K562 (cell line): ENCODE results near the gene LIPM. TPM values are rescaled to one million over a fixed set of nuclear protein-coding genes. Genes with fewer than 3 reads are reported as not detected.

ENCODE experiments used
- ATAC-seq: fragments of 200-7000 bp; cut with Tn5 transposase; 3 replicates; pipeline ENCODE4 v1.9.1; 2020; ENCODE audit warnings: moderate library complexity
- BruUV-seq: library from RNA; stranded (reverse); fragments of 400-500 nt; replicated peaks from 2 replicates; lab custom pipeline; 2021; lab: Mats Ljungman, UMichigan
- CTCF ChIA-PET: fragments of 300-600 bp; formaldehyde crosslinking; extraction: SDS; loops from one replicate; lab custom pipeline; 2021; ENCODE audit warnings: low intra/inter-chr PET ratio; lab: Yijun Ruan, JAX
- POLR2A ChIA-PET: fragments of 300-600, 350-650 bp; sonication (Branson Sonifier 250); formaldehyde crosslinking; extraction: SDS; loops from one replicate; lab custom pipeline; 2021; ENCODE audit warnings: antibody characterized with exemption, inconsistent platforms; lab: Yijun Ruan, JAX
- DNase-seq, 4 experiments: peaks; one replicate each; pipeline versions ENCODE4 v3.0.0 to v3.0.0-alpha.2; 2011 to 2018; ENCODE audit warnings: low spot score in 3 of 4, mixed read lengths in 3 of 4; ENCODE audit errors: extremely low read depth in 1 of 4
- FAIRE-seq: peaks from 2 replicates; lab custom pipeline; 2011; peaks lifted over from hg19 to GRCh38; lab: Jason Lieb, UNC
- H2AFZ ChIP-seq: 2 replicates; pipeline ENCODE4 v1.6.0; 2011; ENCODE audit warnings: low read depth, low read length, control low read depth, inconsistent platforms
- H3K27ac ChIP-seq: fragments of 200-600 bp; 3 replicates; pipeline ENCODE4 v1.8.0; 2011; ENCODE audit warnings: low read depth, mild to moderate bottlenecking, control low read depth, inconsistent platforms, low read length, moderate library complexity, mixed read lengths; ENCODE audit errors: extremely low read depth
- H3K27me3 ChIP-seq, 2 experiments: fragments of 300-600 bp in 1 of 2; 2 replicates in 1 of 2; 3 replicates in 1 of 2; pipeline versions ENCODE4 v1.6.0 to v1.8.0; 2011; ENCODE audit warnings: inconsistent platforms in 2 of 2, low read length in 2 of 2, mild to moderate bottlenecking in 1 of 2, mixed read lengths in 1 of 2, moderate library complexity in 1 of 2; ENCODE audit not compliant: control insufficient read depth in 2 of 2, insufficient read depth in 2 of 2
- H3K36me3 ChIP-seq: fragments of 300-600 bp; 3 replicates; pipeline ENCODE4 v1.8.0; 2011; ENCODE audit warnings: mild to moderate bottlenecking, low read length, inconsistent platforms; ENCODE audit not compliant: control insufficient read depth, insufficient read depth
- H3K4me1 ChIP-seq, 2 experiments: fragments of 200-600 bp in 1 of 2; replicated peaks in 1 of 2; 2 replicates in 1 of 2; 3 replicates in 1 of 2; pipeline versions ENCODE4 v1.5.1 to v1.8.0; 2011; ENCODE audit warnings: inconsistent platforms in 2 of 2, low read length in 2 of 2, mild to moderate bottlenecking in 1 of 2, mixed read lengths in 1 of 2, moderate library complexity in 1 of 2; ENCODE audit not compliant: control insufficient read depth in 2 of 2, insufficient read depth in 2 of 2
- H3K4me2 ChIP-seq: 2 replicates; pipeline ENCODE4 v1.6.1; 2011; ENCODE audit warnings: low read length, control low read depth, inconsistent platforms, mixed read lengths; ENCODE audit not compliant: insufficient read depth
- H3K4me3 ChIP-seq: fragments of 200-600 bp; sonication (generic), shearing (Covaris generic); 2 replicates; pipeline ENCODE4 v1.5.1; 2016; ENCODE audit warnings: control low read depth, inconsistent platforms
- H3K79me2 ChIP-seq: fragments of 200-600 bp; 3 replicates; pipeline ENCODE4 v1.8.0; 2011; ENCODE audit warnings: low read length, inconsistent platforms; ENCODE audit not compliant: control insufficient read depth, insufficient read depth
- H3K9ac ChIP-seq, 2 experiments: 2 replicates each; pipeline versions ENCODE4 v1.6.0 to v1.6.1; 2011; ENCODE audit warnings: low read depth in 2 of 2, low read length in 2 of 2, control low read depth in 1 of 2, inconsistent platforms in 1 of 2, mild to moderate bottlenecking in 1 of 2, mixed read lengths in 1 of 2; ENCODE audit not compliant: insufficient read depth in 1 of 2
- H3K9me1 ChIP-seq: one replicate; pipeline ENCODE4 v1.6.0; 2011; ENCODE audit warnings: inconsistent platforms, mild to moderate bottlenecking, low read length, moderate library complexity; ENCODE audit not compliant: control insufficient read depth, insufficient read depth
- H3K9me3 ChIP-seq: replicated peaks from 2 replicates; pipeline ENCODE4 v1.5.1; 2011; ENCODE audit warnings: low read depth, low read length, inconsistent platforms; ENCODE audit not compliant: control insufficient read depth, insufficient read depth
- H4K20me1 ChIP-seq: replicated peaks from 2 replicates; pipeline ENCODE4 v1.6.1; 2011; ENCODE audit warnings: low read length, inconsistent platforms, mixed read lengths; ENCODE audit not compliant: control insufficient read depth, insufficient read depth
- CHD1 ChIP-seq: fragments of 200-600 bp; sonication (generic); IDR thresholded peaks from one replicate; pipeline ENCODE4 v1.6.1; 2012; ENCODE audit warnings: mild to moderate bottlenecking, moderate library complexity, low read length, inconsistent platforms
- CREB5 ChIP-seq: fragments of 250-450 bp; sonication (Bioruptor Pico); IDR thresholded peaks from 2 replicates; pipeline ENCODE4 v1.5.0; 2020; ENCODE audit warnings: mild to moderate bottlenecking
- EZH2 ChIP-seq: IDR thresholded peaks from 2 replicates; pipeline ENCODE4 v1.6.1; 2012; ENCODE audit warnings: low read depth, mild to moderate bottlenecking, inconsistent platforms, low read length, borderline replicate concordance
- KLF16 ChIP-seq: IDR thresholded peaks from 2 replicates; pipeline ENCODE4 v1.6.1; 2016; ENCODE audit warnings: antibody characterized with exemption
- MYBL2 ChIP-seq, 2 experiments: fragments of 450-650 bp in 1 of 2; sonication (generic) in 1 of 2; formaldehyde crosslinking in 1 of 2; IDR thresholded peaks; 2 replicates each; pipeline versions ENCODE4 v1.6.1 to v1.8.1; 2017 to 2022; ENCODE audit warnings: borderline replicate concordance in 1 of 2, inconsistent platforms in 1 of 2, low read depth in 1 of 2, mild to moderate bottlenecking in 1 of 2, missing genetic modification reagents in 1 of 2, moderate library complexity in 1 of 2
- PTTG1 ChIP-seq: fragments of 450-650 bp; IDR thresholded peaks from 2 replicates; pipeline ENCODE4 v1.6.1; 2016; ENCODE audit warnings: low read depth, mild to moderate bottlenecking, missing genetic modification characterization, missing compliant biosample characterization
- SP1 ChIP-seq: sonication (generic); formaldehyde crosslinking; IDR thresholded peaks from 2 replicates; pipeline ENCODE4 v1.8.1; 2022; ENCODE audit warnings: mild to moderate bottlenecking, missing genetic modification reagents
- TAF15 ChIP-seq: fragments of 200-400 bp; formaldehyde crosslinking; IDR thresholded peaks from 2 replicates; pipeline ENCODE4 v1.6.1; 2017; ENCODE audit warnings: mild to moderate bottlenecking, low read depth, low read length, moderate library complexity
- TAF7 ChIP-seq: fragments of 450-650 bp; IDR thresholded peaks from 2 replicates; pipeline ENCODE4 v1.6.1; 2016; ENCODE audit warnings: missing genetic modification characterization, missing compliant biosample characterization
- TCFL5 ChIP-seq: fragments of 250-450 bp; sonication (Bioruptor Pico); conservative IDR thresholded peaks from 2 replicates; pipeline ENCODE4 v1.6.1; 2021; ENCODE audit warnings: mild to moderate bottlenecking, moderate library complexity, matching md5 sums
- VEZF1 ChIP-seq: fragments of 200-800 bp; sonication (Bioruptor generic); IDR thresholded peaks from 2 replicates; pipeline ENCODE4 v1.6.1; 2017; ENCODE audit warnings: missing genetic modification characterization, missing compliant biosample characterization
- ZHX1 ChIP-seq: fragments of 150-350 bp; conservative IDR thresholded peaks from 2 replicates; pipeline ENCODE4 v1.6.1; 2014; ENCODE audit warnings: low read length
- ZNF263 ChIP-seq: sonication (generic); formaldehyde crosslinking; IDR thresholded peaks from 2 replicates; pipeline ENCODE4 v1.8.0; 2022; ENCODE audit warnings: mild to moderate bottlenecking, missing genetic modification reagents, borderline replicate concordance
- WGBS: fragments of 100-300 bp; shearing (Covaris generic); methylation state at CpG from one replicate; pipeline ENCODE4 v1.1.6; 2016; ENCODE audit warnings: low coverage, mixed read lengths; ENCODE audit not compliant: insufficient coverage; ENCODE audit errors: missing lambda C conversion rate; 5-methylcytosine and 5-hydroxymethylcytosine counted together
- in situ Hi-C: fragments of 300-500 bp; cut with MboI; formaldehyde crosslinking; loops from 4 replicates; pipeline ENCODE4 v1.15.0; 2018; ENCODE audit warnings: inconsistent platforms, mixed read lengths
- intact Hi-C: fragments of 100-400 bp; cut with micrococcal nuclease; formaldehyde crosslinking; loops from 2 replicates; pipeline ENCODE4 v1.14.2; 2022
- polyA plus RNA-seq, 8 experiments: library from polyadenylated mRNA; depleted of rRNA in 4 of 8; stranded (reverse) in 5 of 8; unstranded in 3 of 8; fragments of >200 nt; fragmentation: Nextera tagmentation in 2 of 8; fragmentation: Illumina TruSeq in 1 of 8; extraction: Ambion mirVana in 2 of 8; extraction: Trizol in 1 of 8; gene quantifications; 2 replicates each; pipeline versions ENCODE4 v1.2.1 to v1.2.3, GENCODE V29; 2011 to 2014; ENCODE audit warnings: inconsistent platforms in 1 of 8, missing spikeins in 1 of 8
- total RNA-seq, 7 experiments: library from RNA; depleted of rRNA in 6 of 7; stranded (reverse); fragments of >200 nt in 6 of 7; fragmentation: Illumina TruSeq in 2 of 7; extraction: Trizol in 2 of 7; gene quantifications; 2 replicates each; pipeline versions ENCODE4 v1.2.1 to v1.2.3, GENCODE V29; 2011 to 2021; ENCODE audit warnings: low replicate concordance in 1 of 7
- TF ChIP-seq, protein P1 (sequence below): sonication (generic); formaldehyde crosslinking; IDR thresholded peaks from 2 replicates; pipeline ENCODE4 v1.8.1; 2023; ENCODE audit warnings: mild to moderate bottlenecking, missing genetic modification reagents, moderate library complexity
- TF ChIP-seq, protein P2 (sequence below): fragments of 450-650 bp; formaldehyde crosslinking; conservative IDR thresholded peaks from 2 replicates; pipeline ENCODE4 v1.4.0; 2022; ENCODE audit warnings: mild to moderate bottlenecking, missing genetic modification characterization

Gene LIPM
- total and polyA plus RNA-seq, 9 of the 15 experiments (the other 6 are each of a cell fraction or from before 2014, with no cell fraction given), result not detected

DNA sequence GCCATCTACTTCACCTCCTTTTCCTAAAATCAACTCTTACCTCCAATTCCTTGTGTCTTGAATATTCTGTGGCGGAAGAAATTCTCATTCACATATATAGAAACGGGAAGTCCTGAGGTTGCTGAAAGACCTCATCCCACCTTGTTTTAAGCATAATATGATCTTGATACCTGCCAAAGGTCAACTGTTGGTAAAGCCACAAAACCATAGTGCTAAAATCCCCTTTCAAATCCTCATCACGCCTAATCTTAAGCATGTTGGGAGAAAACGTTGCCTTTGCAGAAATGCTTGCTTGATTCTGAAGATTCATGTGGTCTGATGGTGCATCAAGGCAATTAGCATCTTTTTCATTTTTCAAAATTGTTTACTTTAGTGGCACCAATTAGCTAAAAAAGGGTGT, 40.6 kb downstream of the LIPM start:
- FAIRE-seq (no peak), DNase-seq (no peak), ATAC-seq (no peak)
- Histone ChIP-seq H3K27me3 (no peaks in the 10 kb centered on the region), H3K27ac (no peak overlapping the region), H4K20me1 (no peaks in the 10 kb centered on the region), H3K4me3 (no peak overlapping the region), H2AFZ (no peak overlapping the region), H3K4me2 (no peak overlapping the region), H3K4me1 (no peaks in the 10 kb centered on the region), H3K9me3 (no peaks in the 10 kb centered on the region), H3K36me3 (no peaks in the 10 kb centered on the region), H3K79me2 (no peaks in the 10 kb centered on the region), H3K9me1 (no peaks in the 10 kb centered on the region), H3K9ac (no peak overlapping the region)
- WGBS, result 2% methylated on average over 4 of the region's 4 CpGs
- ChIA-PET CTCF (no interaction called here), POLR2A (no interaction called here)
- in situ Hi-C loops, result no loop called here
- BruUV-seq, result no TSS peak
- intact Hi-C loops, result no loop called here
- TF ChIP-seq CHD1 (no peak), TAF15 (no peak), ZNF263 (CRISPR knock-in tag) (no peak), KLF16 (no peak), CREB5 (CRISPR knock-in tag) (no peak), EZH2 (no peak), ZHX1 (no peak), PTTG1 (tag) (no peak), VEZF1 (no peak), MYBL2 (IDR thresholded peaks at IDR 0.05; ENCODE audit: low read depth) (no peak), MYBL2 (CRISPR knock-in tag; IDR thresholded peaks at IDR 0.05; ENCODE audit: borderline replicate concordance) (no peak), TAF7 (tag) (no peak), TCFL5 (CRISPR knock-in tag) (no peak), SP1 (CRISPR knock-in tag) (no peak)
- TF ChIP-seq, protein P1, sequence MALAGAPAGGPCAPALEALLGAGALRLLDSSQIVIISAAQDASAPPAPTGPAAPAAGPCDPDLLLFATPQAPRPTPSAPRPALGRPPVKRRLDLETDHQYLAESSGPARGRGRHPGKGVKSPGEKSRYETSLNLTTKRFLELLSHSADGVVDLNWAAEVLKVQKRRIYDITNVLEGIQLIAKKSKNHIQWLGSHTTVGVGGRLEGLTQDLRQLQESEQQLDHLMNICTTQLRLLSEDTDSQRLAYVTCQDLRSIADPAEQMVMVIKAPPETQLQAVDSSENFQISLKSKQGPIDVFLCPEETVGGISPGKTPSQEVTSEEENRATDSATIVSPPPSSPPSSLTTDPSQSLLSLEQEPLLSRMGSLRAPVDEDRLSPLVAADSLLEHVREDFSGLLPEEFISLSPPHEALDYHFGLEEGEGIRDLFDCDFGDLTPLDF (CRISPR knock-in tag), result no peak
- TF ChIP-seq, protein P2, sequence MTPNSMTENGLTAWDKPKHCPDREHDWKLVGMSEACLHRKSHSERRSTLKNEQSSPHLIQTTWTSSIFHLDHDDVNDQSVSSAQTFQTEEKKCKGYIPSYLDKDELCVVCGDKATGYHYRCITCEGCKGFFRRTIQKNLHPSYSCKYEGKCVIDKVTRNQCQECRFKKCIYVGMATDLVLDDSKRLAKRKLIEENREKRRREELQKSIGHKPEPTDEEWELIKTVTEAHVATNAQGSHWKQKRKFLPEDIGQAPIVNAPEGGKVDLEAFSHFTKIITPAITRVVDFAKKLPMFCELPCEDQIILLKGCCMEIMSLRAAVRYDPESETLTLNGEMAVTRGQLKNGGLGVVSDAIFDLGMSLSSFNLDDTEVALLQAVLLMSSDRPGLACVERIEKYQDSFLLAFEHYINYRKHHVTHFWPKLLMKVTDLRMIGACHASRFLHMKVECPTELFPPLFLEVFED, result no peak
